Fibroblast of mammary gland (primary cell): ENCODE measurements around the gene UGT1A8.

ENCODE experiments used
- DNase-seq: peaks from one replicate; pipeline ENCODE4 v3.0.0-alpha.2; 2010; ENCODE audit warnings: low read depth
- H3K4me3 ChIP-seq: 2 replicates; pipeline ENCODE4 v1.5.1; 2011; ENCODE audit warnings: low read depth, mild to moderate bottlenecking, low read length, moderate library complexity; ENCODE audit not compliant: control insufficient read depth
- TF ChIP-seq, protein P1 (sequence below): conservative IDR thresholded peaks from 2 replicates; pipeline ENCODE4 v1.5.1; 2011; ENCODE audit warnings: low read depth, low read length, inconsistent platforms; ENCODE audit not compliant: control insufficient read depth, insufficient read depth

UGT1A8 gene

DNA sequence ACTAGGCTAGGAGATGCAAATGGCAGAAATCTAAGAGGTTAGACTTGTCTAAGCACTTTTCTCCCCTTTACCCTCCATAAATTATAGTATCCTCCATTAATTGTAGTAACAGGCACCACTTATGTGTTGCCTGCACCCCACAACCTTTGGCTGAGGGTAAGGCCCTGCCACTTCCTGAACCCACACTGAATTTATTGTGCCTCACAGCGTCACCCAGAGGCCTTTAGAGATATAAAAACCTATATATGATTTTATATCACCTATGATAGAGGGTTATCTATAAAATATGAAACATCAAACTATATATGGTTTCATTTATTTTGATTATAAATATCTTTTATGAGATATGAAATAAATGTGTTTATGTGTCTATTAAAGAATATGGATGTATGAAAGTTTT is 56.9 kb downstream of the UGT1A8 start:
- no peak for DNase-seq
- TF ChIP-seq, protein P1, sequence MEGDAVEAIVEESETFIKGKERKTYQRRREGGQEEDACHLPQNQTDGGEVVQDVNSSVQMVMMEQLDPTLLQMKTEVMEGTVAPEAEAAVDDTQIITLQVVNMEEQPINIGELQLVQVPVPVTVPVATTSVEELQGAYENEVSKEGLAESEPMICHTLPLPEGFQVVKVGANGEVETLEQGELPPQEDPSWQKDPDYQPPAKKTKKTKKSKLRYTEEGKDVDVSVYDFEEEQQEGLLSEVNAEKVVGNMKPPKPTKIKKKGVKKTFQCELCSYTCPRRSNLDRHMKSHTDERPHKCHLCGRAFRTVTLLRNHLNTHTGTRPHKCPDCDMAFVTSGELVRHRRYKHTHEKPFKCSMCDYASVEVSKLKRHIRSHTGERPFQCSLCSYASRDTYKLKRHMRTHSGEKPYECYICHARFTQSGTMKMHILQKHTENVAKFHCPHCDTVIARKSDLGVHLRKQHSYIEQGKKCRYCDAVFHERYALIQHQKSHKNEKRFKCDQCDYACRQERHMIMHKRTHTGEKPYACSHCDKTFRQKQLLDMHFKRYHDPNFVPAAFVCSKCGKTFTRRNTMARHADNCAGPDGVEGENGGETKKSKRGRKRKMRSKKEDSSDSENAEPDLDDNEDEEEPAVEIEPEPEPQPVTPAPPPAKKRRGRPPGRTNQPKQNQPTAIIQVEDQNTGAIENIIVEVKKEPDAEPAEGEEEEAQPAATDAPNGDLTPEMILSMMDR = no peak
- H3K4me3 ChIP-seq = no peak overlapping the region

DNA sequence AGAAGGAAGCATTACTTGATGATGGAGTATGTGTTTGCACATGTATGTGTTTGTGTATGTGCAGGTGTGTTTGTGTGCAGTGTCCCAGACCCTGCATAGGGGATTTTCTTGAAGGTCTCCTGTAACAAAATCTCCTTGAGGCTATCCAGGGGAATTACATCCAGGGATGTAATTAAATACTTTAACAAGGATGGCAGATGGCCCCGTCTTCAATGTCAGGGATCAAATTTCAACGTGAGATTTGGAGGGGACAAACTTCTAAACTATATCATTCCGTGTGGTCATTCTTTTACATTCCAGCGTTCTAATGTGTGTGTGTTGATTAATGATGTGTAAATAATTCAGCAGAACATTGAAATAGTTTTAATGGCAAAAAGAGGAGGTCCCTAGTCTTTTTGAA is 57.6 kb downstream of the UGT1A8 start:
- H3K4me3 ChIP-seq = no peak overlapping the region
- TF ChIP-seq, protein P1 = no peak
- DNase-seq = no peak

DNA sequence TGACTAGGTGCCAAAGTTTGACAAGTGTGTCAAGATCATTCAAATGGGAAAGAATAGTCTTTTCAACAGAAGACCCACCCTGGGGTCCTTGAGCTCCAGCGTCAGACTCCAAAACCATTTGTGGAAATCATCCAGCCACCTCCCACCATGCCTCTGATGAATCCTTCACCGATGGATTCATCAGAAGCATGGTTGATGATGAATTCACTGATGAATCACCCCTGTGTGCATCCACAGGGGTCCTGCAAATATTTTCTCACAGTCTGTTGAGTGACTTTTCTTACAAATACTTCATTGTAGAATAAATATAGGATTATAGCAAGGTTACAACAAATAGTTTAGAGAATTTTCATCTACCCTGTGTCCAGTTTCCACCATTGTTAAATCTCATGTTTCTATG is 58.6 kb downstream of the UGT1A8 start:
- TF ChIP-seq, protein P1 = no peak
- DNase-seq = peak; percentile 5
- no peak overlapping the region for H3K4me3 ChIP-seq

DNA sequence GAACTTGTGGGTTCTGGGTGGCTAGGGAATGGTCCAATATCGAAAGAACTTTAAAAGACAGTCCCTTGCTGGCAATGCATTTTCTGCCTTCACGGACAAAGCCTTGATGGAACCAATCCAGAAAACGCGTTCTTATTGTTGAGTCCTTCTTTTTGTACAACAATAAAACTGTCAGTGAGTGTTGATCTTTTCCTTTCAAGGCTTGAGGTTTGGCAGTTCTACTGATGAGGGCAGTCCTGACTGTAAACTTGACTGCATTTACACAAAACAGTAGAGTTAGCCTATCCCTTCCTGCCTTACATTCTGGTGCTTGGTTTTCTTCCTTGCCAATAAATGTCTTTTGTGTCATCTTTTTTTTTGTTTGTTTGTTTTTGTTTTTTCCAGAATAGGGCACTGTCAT is 61.8 kb downstream of the UGT1A8 start:
- no peak overlapping the region for H3K4me3 ChIP-seq
- TF ChIP-seq, protein P1 = no peak
- DNase-seq = no peak

DNA sequence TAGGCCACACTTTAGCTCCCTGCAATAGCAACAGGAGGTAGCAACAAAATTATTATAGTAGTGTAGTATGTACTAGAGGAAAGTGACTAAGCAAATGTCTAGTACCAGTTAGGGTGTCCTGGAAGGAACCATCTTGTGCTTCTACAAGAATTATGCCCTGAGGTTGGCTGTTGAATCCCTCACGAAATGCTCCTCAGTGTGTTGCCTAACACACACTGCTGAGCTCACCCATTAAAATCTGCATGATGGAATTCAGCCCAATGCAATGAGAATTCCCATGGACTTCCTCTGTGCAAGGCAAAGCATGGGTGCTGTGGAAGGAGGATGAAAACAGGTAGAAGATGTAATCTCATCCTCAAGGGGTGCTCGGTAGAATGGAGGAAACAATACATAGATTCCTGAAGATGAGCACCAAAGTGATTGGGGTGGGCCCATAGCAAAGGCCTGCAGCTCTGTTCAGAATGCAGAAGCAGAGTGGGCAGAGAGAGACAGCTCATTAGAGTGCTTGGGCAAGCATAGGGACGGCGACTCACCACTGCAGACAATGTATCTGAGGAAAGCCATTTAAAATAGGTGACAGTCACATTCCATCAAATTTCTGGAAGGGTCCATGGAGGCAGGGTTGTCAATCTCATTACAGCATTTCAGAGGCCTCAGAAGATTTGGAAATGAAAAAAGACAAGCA is 63.1 kb downstream of the UGT1A8 start:
- H3K4me3 ChIP-seq = no peak overlapping the region
- no peak for DNase-seq
- TF ChIP-seq, protein P1 = no peak

DNA sequence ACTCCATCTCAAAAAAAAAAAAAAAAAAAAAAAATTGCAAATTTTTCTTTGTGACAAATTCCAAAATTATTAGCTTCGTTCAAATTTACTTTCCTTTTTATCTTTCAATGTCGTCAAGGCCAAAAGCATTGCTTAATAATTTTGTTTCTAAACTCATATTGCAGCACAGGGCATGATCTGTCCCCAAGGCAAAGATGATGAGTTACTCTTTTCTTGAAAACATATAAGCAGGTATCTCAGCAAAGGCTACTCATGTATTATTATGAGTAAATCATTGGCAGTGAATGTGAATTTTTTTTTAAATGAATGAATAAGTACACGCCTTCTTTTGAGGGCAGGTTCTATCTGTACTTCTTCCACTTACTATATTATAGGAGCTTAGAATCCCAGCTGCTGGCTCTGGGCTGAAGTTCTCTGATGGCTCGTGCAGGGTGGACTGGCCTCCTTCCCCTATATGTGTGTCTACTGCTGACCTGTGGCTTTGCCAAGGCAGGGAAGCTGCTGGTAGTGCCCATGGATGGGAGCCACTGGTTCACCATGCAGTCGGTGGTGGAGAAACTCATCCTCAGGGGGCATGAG is 64.2 kb downstream of the UGT1A8 start, which contains the start of gene UGT1A7:
Gene UGT1A7, plus strand, starts transcription at position 381 of the 579 bp plus-strand sequence. Its CDS starts 37 bp downstream, at position 418.
- TF ChIP-seq, protein P1 = no peak
- no peak for DNase-seq
- no peak within 1 kb of the TSS for H3K4me3 ChIP-seq

DNA sequence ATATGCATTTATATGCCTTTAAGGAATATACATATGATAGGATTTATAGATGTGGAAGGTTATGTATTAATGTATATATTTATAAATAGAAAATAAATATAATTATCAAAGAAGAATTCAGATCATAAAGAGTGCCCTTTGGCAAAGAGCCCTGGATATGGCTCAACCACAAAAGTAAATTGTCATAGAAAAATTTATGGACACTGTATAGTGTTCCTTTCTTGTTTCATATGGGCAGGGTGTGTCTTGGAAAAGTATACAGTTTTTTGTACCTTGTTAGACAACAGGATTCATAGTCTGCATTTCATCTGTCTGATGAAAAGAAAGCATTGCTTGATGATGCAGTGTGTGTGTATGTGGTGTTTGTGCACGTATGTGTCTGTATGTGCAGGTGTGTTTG is 67.2 kb downstream of the UGT1A8 start:
- no peak for DNase-seq
- no peak overlapping the region for H3K4me3 ChIP-seq
- TF ChIP-seq, protein P1 = no peak
